HUES64 (cell line): ENCODE data around the gene ATAD5.

Experiments used
- H3K27ac ChIP-seq: 2 replicates; pipeline ENCODE4 v1.7.0; 2013; ENCODE audit warnings: low read depth, low read length, inconsistent platforms
- H3K27me3 ChIP-seq: 2 replicates; pipeline ENCODE4 v1.6.1; 2013; ENCODE audit warnings: mild to moderate bottlenecking, low read length; ENCODE audit not compliant: insufficient read depth
- H3K36me3 ChIP-seq: 2 replicates; pipeline ENCODE4 v1.6.1; 2013; ENCODE audit warnings: mild to moderate bottlenecking, low read length; ENCODE audit not compliant: insufficient read depth
- H3K4me1 ChIP-seq: 2 replicates; pipeline ENCODE4 v1.6.1; 2013; ENCODE audit warnings: mild to moderate bottlenecking, low read length, moderate library complexity; ENCODE audit not compliant: insufficient read depth
- H3K4me3 ChIP-seq: 2 replicates; pipeline ENCODE4 v1.5.1; 2013; ENCODE audit warnings: mild to moderate bottlenecking, low read length, moderate library complexity
- H3K9ac ChIP-seq: 2 replicates; pipeline ENCODE4 v1.6.1; 2013; ENCODE audit warnings: mild to moderate bottlenecking, low read depth, low read length
- H3K9me3 ChIP-seq: 2 replicates; pipeline ENCODE4 v1.6.1; 2013; ENCODE audit warnings: low read depth, low read length; ENCODE audit not compliant: insufficient read depth
- WGBS: fragments of 150-250, 120-280 bp; methylation state at CpG from one replicate; pipeline ENCODE4 v1.1.7; 2013; ENCODE audit warnings: missing lambda C conversion rate; 5-methylcytosine and 5-hydroxymethylcytosine counted together

Gene ATAD5

DNA sequence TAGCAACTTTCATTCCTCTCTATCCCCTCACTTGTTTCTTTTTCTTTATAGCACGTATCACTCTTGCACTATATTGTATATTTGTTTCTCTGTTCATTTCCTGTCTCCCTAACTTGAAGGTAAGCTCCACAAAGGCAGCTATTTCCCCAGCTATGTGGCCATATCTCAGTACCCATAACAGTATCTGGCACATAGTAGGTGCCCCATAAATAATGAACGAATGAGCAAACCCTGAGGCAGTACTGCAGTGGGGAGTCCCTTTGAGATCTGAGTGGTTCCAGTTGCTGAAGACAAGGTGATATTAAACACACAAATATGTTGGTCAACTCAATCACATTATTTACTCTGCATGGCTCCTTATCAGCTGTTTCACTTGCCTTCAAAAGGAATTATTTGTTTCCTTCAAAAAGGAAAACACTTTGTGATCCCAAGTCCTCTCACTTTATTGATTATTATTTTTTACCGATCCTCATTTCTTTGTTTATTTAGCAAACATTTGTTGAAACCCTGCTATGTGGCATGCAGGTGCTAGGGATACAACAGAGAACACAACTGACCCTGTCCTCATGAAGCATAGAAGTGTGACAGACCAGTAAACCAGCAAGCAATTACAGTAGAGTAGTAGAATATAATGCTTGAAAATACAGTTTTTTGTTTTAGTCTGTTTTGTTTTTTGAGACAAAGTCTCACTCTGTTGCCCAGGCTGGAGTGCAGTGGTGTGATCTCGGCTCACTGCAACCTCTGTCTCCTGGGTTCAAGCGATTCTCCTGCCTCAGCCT is 84.3 kb downstream of the ATAD5 start:
- 88% methylated on average over 5 of the region's 5 CpGs for WGBS
- Histone ChIP-seq H3K4me1 (peaks cover under 1% of the 10 kb centered on the region; the same call in 1 of the 2 replicates), H3K36me3 (no peaks in the 10 kb centered on the region), H3K27me3 (peaks cover 15% of the 10 kb centered on the region), H3K4me3 (no peak overlapping the region), H3K9ac (no peak overlapping the region), H3K27ac (no peak overlapping the region), H3K9me3 (no peaks in the 10 kb centered on the region)

DNA sequence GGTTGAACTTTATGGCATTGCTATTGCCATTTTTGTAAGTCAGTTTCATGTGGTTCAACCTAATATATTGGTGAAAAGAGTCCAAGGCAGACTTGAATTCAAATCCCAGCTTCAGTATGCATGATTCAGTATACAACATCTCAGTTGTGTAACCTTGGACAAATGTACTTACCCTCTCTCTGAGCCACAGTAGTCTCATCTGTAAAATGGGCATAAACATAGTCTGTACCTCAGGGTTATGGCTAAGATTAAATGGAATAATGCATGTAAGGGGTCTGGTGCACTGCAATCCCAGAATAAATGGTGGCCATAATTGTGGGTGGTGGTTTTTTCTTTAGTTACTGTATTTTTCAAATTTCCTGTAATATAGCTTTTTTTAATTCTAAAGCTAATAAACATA is 85.3 kb downstream of the ATAD5 start:
- no peak overlapping the region for H3K27ac ChIP-seq
- no peak overlapping the region for H3K9ac ChIP-seq
- H3K4me1 ChIP-seq = peaks cover 6% of the 10 kb centered on the region
- peaks cover 25% of the 10 kb centered on the region for H3K27me3 ChIP-seq
- H3K4me3 ChIP-seq = no peak overlapping the region
- H3K9me3 ChIP-seq = no peaks in the 10 kb centered on the region
- H3K36me3 ChIP-seq = no peaks in the 10 kb centered on the region

DNA sequence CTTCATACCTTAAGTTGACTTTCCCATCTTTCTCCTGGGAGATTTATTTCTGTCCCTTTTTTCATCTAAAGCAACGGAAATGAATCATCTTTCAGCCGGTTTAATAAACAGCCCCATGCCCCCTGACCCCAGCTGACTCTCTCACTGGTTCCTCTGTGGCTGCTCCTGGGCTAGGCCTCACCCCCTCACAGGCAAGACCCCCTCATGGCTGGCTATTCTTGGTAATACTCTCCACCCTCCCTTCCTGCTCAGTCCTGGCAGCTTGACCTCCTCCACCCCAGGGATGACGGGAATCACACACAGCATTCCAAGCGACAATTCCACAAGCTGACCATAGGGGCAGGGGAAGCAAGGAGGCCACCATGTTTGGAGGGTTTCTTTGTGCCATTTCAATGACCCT is 88.5 kb downstream of the ATAD5 start:
- Histone ChIP-seq H3K9ac (no peak overlapping the region), H3K36me3 (no peaks in the 10 kb centered on the region), H3K9me3 (no peaks in the 10 kb centered on the region), H3K27me3 (peaks cover 53% of the 10 kb centered on the region), H3K4me1 (peaks cover 6% of the 10 kb centered on the region), H3K27ac (no peak overlapping the region), H3K4me3 (no peak overlapping the region)
- 65% methylated on average over 4 of the region's 4 CpGs for WGBS

DNA sequence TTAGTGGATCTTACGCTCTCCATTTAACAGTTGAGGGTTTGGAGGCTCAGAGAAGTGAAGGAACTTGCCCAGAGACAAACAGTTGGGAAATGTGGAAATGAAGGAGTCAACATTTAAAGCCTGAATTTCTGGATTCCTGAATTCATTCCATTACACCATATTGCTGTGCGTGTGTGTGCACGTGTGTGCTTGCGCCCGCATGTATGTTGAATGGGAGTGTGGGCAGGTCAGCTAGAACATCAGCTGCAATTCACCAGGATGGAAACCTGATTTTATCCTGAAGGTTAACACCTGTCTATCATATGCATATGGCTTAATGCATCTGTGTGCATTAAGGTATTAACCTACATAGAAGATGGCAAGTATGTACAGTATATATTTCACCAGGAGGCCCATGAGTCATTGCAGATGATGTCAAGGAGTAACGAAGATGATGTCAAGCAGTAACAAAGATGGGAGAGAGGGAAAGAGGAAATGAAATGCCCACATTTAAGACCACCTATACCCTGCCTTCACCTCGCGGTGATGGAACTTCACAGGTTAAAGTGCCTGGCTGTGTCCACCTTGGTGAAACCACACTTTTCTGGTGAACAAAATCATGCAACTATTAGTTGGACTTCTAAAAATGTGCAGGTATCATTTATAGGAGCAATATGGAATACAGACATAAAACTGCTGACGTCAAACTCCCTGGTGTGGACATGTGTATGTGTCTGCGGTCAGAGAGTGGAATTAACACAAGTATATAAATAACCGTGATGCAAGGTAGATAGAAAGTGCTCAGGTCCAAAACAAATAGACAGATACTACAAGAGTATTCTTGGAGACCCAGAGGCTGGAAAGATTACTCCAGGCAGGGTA is 89.1 kb downstream of the ATAD5 start:
- no peak overlapping the region for H3K27ac ChIP-seq
- peaks cover 6% of the 10 kb centered on the region for H3K4me1 ChIP-seq
- no peaks in the 10 kb centered on the region for H3K9me3 ChIP-seq
- peak overlapping the region; percentile 54 for H3K4me3 ChIP-seq
- H3K36me3 ChIP-seq = no peaks in the 10 kb centered on the region
- peaks cover 53% of the 10 kb centered on the region for H3K27me3 ChIP-seq
- no peak overlapping the region for H3K9ac ChIP-seq
- WGBS = 93% methylated on average over 9 of the region's 11 CpGs

DNA sequence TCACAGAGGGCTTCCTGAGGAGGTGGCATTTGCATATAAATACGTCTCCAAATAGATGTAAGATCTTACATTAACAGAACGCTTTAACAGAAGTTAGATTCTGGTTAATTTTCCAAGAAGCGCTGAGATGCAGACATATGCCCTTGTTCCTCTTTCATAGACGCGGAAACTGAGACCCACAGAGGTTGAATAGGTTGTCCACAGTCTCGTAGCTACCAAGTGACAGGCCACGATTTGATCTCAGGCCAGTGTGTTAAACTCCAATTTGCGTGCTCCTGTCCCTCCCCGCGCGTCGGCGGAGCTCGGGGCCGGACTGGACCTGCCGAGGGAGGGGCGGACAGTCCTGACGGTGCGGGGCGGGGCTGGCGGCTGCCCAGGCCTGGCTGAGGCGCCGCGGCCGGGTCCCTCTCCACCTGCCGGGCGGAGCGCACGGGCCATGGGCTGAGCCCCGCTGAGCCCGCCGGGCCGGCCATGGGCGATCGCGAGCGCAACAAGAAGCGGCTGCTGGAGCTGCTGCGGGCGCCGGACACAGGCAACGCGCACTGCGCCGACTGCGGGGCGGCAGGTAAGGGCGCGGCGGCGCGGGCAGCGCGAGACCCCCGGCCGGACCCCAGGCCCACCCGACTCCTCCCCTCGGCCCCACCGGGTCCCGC is 89.9 kb downstream of the ATAD5 start, which contains the start of gene ADAP2:
Gene ADAP2 (plus strand): TSS at position 402 of the 653 bp plus-strand sequence. CDS start 70 bp downstream, at position 472.
- Histone ChIP-seq H3K27ac (no peak within 1 kb of the TSS), H3K4me3 (peak within 1 kb of the TSS; percentile 54), H3K4me1 (peaks cover 6% of the 10 kb centered on the region), H3K36me3 (no peaks in the 10 kb centered on the region), H3K9ac (peak within 1 kb of the TSS; percentile 16; the same call in 1 of the 2 replicates), H3K27me3 (peaks cover 59% of the 10 kb centered on the region), H3K9me3 (no peaks in the 10 kb centered on the region)
- 2% methylated on average over 60 of the region's 60 CpGs for WGBS

DNA sequence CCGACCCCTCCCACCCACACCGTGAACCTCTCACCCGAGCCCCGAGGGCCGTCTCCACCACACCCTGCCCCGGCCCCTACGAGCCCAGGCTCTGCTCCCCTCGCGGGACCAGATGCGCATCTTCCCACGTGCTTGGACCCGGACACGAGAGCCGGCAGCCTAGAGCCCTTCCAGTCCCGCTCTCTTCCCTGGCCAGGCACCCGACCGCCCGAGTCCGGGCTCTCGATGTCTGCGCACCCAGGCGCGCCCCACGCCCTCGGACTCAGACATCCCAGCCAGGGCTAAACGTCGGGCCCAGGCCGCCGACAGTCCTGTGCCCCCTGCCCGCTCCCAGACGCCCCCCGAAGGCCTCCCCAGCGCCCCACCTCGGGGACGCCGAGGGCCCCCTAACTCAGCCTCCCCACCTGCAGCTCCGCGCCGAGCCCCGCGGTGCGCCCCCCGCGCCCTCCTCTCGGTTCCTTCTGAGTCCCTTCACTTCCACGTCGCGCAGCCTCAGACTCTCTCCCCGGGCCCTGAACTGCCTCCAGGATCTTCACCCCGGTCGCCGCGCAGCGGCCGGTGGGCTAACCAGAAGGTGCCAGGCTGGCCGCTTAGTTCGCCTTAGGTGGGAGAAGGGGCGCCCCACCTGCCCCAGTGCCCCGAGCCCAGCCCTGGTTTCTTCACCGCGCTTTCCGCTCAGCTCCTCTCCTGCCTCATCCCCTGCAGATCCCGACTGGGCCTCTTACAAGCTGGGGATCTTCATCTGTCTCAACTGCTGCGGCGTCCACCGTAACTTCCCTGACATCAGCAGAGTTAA is 90.7 kb downstream of the ATAD5 start:
- Histone ChIP-seq H3K4me3 (peak overlapping the region; percentile 54), H3K27ac (no peak overlapping the region), H3K9ac (peak overlapping the region; percentile 16; the same call in 1 of the 2 replicates), H3K27me3 (peaks cover 59% of the 10 kb centered on the region), H3K9me3 (no peaks in the 10 kb centered on the region), H3K4me1 (peaks cover 6% of the 10 kb centered on the region), H3K36me3 (no peaks in the 10 kb centered on the region)
- 5% methylated on average over 66 of the region's 66 CpGs for WGBS

DNA sequence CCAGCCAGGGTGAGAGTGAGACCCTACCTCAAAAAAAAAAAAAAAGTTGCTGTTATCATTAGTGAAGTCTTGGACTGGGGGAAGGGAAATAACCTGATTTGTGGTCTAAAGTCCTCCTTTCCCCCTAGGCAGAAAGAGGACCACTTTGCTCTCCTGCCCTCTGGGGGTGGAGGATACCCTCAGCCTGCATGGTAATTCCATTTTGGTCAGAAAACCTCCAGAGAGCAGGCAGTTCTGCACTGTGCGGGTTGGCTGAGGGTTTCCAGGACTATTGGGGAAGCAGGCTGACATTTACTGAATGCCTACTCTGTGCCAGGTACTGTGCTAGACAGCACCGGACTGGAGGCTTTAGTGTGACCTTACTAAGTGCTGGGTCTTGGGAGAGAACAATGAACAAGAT is 92.6 kb downstream of the ATAD5 start:
- 84% methylated on average over 2 of the region's 2 CpGs for WGBS

DNA sequence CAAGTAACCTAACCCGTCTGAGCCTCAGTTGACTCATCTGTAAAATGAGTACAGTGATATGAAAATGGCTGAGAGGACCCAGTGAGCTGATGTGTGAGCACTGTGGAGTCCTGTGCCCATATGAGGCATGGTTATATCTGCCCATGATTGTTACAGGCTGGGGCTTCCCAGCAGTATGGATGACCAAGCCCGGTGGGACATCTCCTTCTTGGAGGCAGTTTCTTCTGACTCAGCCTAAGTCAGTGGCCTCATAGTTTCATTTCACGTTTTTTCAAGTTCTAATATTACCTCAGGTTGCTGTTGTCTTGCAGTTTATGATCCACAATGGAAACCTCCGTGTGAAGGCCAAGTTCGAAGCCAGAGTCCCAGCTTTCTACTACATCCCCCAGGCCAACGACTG is 94.8 kb downstream of the ATAD5 start:
- WGBS = 83% methylated on average over 5 of the region's 6 CpGs
- Histone ChIP-seq H3K27ac (no peak overlapping the region), H3K4me3 (no peak overlapping the region), H3K9ac (no peak overlapping the region), H3K9me3 (no peaks in the 10 kb centered on the region), H3K36me3 (no peaks in the 10 kb centered on the region), H3K4me1 (0 out of 2 replicates have a peak, but pooled peaks cover 1% of the 10 kb centered on the region), H3K27me3 (peaks cover 39% of the 10 kb centered on the region)

More for the DNA sequence above, 92.6 kb downstream of the ATAD5 start:
- Histone ChIP-seq H3K9me3 (no peaks in the 10 kb centered on the region), H3K4me3 (no peak overlapping the region), H3K36me3 (no peaks in the 10 kb centered on the region), H3K9ac (no peak overlapping the region), H3K4me1 (peaks cover 6% of the 10 kb centered on the region), H3K27me3 (peaks cover 56% of the 10 kb centered on the region), H3K27ac (no peak overlapping the region)

DNA sequence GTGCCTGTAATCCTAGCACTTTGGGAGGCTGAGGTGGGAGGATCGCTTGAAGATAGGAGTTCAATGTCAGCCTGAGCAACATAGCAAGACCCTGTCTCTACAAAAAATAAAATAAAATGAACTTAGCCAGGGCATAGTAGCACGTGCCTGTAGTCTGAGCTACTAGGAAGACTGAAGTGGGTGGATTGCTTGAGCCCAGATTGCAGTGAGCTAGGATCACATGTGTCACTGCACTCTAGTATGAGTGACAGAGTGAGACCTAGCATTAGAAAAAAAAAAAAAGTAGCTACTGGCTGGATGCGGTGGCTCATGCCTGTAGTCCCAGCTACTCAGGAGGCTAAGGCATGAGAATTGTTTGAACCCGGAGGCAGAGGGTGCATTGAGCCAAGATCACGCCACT is 96.0 kb downstream of the ATAD5 start:
- Histone ChIP-seq H3K27ac (no peak overlapping the region), H3K4me1 (no peaks in the 10 kb centered on the region), H3K9ac (no peak overlapping the region), H3K9me3 (no peaks in the 10 kb centered on the region), H3K4me3 (no peak overlapping the region), H3K27me3 (peaks cover 27% of the 10 kb centered on the region), H3K36me3 (no peaks in the 10 kb centered on the region)
- 93% methylated on average over 5 of the region's 5 CpGs for WGBS

DNA sequence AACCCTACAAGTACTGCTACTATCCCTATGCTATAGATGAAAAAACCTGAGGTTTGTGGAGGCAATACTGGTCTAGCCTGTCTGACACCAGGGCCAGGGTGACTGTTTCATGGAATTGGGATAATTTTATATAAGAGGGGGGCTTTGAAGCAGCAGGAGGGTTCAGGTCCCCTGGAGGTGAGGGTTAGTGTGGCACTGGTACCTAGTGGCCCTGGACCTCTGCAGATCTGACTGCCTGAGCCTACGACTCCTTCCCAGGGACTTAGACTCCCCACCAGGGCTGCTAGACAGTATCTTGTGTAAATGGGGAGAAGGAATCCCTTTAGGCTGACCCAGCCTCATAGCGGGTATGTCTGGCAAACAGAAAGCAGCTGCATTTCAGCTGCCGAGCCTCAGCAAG is 96.8 kb downstream of the ATAD5 start:
- Histone ChIP-seq H3K9ac (no peak overlapping the region), H3K4me1 (no peaks in the 10 kb centered on the region), H3K27ac (no peak overlapping the region), H3K4me3 (no peak overlapping the region), H3K9me3 (no peaks in the 10 kb centered on the region), H3K36me3 (no peaks in the 10 kb centered on the region), H3K27me3 (peaks cover 19% of the 10 kb centered on the region)
- 91% methylated on average over 3 of the region's 3 CpGs for WGBS
